ENCODE results near the gene FRY.

- TF ChIP-seq CTCF (IDR thresholded peaks at IDR 0.05 in 8 of 11, conservative IDR thresholded peaks at IDR 0.05 in 3 of 11) = no peak
- TF ChIP-seq POLR2A (IDR thresholded peaks at IDR 0.05) = no peak
- no peak for TF ChIP-seq POLR2AphosphoS5 (IDR thresholded peaks at IDR 0.05)
Measured at GRCh38 chr13:31986676-31987470, 44.7 kb upstream of the FRY start.
